Stimulated activated naive CD4-positive, alpha-beta T cell (primary cell): ENCODE measurements around the gene PTPRK.

Source experiments
- DNase-seq, 6 experiments: peaks; one replicate each; lab custom pipeline; 2025; lab: John Stamatoyannopoulos, UW

PTPRK gene

GRCh38 chr6:128343706-128344105 is 176.7 kb downstream of the PTPRK start:
- DNase-seq = no peak

GRCh38 chr6:128339635-128340450 is 180.6 kb downstream of the PTPRK start:
- DNase-seq = no peak

GRCh38 chr6:128337619-128338018 is 182.8 kb downstream of the PTPRK start:
- DNase-seq = no peak

- DNase-seq = no peak
Observed at GRCh38 chr6:128336436-128337095, 183.8 kb downstream of the PTPRK start.

- no peak for DNase-seq
Observed at GRCh38 chr6:128335963-128336362, 184.4 kb downstream of the PTPRK start.

- DNase-seq = no peak
Observed at GRCh38 chr6:128333581-128334223, 186.7 kb downstream of the PTPRK start.

- DNase-seq = peak in 3 of 6 experiments; percentile 2 to 41 (median 31)
Observed at GRCh38 chr6:128327890-128328289, 192.5 kb downstream of the PTPRK start.

GRCh38 chr6:128323011-128323410 is 197.4 kb downstream of the PTPRK start:
- no peak for DNase-seq

GRCh38 chr6:128319946-128320345 is 200.5 kb downstream of the PTPRK start:
- DNase-seq = no peak

GRCh38 chr6:128319157-128319556 is 201.2 kb downstream of the PTPRK start:
- no peak for DNase-seq

- no peak for DNase-seq
Observed at GRCh38 chr6:128316258-128316929, 204.0 kb downstream of the PTPRK start.

GRCh38 chr6:128314190-128314589 is 206.2 kb downstream of the PTPRK start:
- DNase-seq = no peak

GRCh38 chr6:128311944-128312570 is 208.3 kb downstream of the PTPRK start:
- DNase-seq = no peak

- no peak for DNase-seq
Observed at GRCh38 chr6:128310451-128310850, 209.9 kb downstream of the PTPRK start.

- no peak for DNase-seq
Observed at GRCh38 chr6:128307671-128308070, 212.7 kb downstream of the PTPRK start.

GRCh38 chr6:128305976-128306375 is 214.4 kb downstream of the PTPRK start:
- no peak for DNase-seq

GRCh38 chr6:128305228-128305627 is 215.2 kb downstream of the PTPRK start:
- DNase-seq = no peak

- no peak for DNase-seq
Observed at GRCh38 chr6:128303870-128304269, 216.5 kb downstream of the PTPRK start.

GRCh38 chr6:128302942-128303341 is 217.5 kb downstream of the PTPRK start:
- no peak for DNase-seq

GRCh38 chr6:128295670-128296069 is 224.7 kb downstream of the PTPRK start:
- DNase-seq = no peak

- DNase-seq = no peak
Observed at GRCh38 chr6:128290221-128290620, 230.2 kb downstream of the PTPRK start.

- no peak for DNase-seq
Observed at GRCh38 chr6:128284128-128284527, 236.3 kb downstream of the PTPRK start.
